Naive thymus-derived CD4-positive, alpha-beta T cell (primary cell): ENCODE measurements around the gene TMEM63B. TPM values are rescaled to one million over a fixed set of nuclear protein-coding genes. Genes with fewer than 3 reads are reported as not detected.
"Not testable (repeated sequence)": the region's sequence is repeated elsewhere in the genome, so short reads cannot be mapped to it uniquely, and the experiment has no call there.

Experiments used
- ATAC-seq: fragments of 150-1000 bp; cut with Tn5 transposase; 2 replicates; pipeline ENCODE4 v1.10.0; 2021; ENCODE audit warnings: mild to moderate bottlenecking, moderate library complexity
- CTCF ChIA-PET: fragments of 350-600 bp; sonication (Branson Sonifier 250); formaldehyde crosslinking; loops from one replicate; lab custom pipeline; 2021; ENCODE audit warnings: antibody characterized with exemption; lab: Charles Lee
- POLR2A ChIA-PET: fragments of 350-600 bp; sonication (Branson Sonifier 250); formaldehyde crosslinking; loops from one replicate; lab custom pipeline; 2021; ENCODE audit warnings: antibody characterized with exemption, inconsistent platforms; lab: Charles Lee
- DNase-seq, 9 donors: peaks; one replicate each; pipeline versions ENCODE4 v3.0.0 to v3.0.0-alpha.2; 2020 to 2022; ENCODE audit warnings: mixed read lengths in 1 of 9
- H3K27ac ChIP-seq: one replicate; pipeline ENCODE4 v1.7.0; 2013; ENCODE audit warnings: mild to moderate bottlenecking, low read depth, low read length, moderate library complexity
- H3K27me3 ChIP-seq, 2 donors: one replicate each; pipeline ENCODE4 v1.7.0; 2013; ENCODE audit warnings: low read length in 2 of 2, mild to moderate bottlenecking in 2 of 2, moderate library complexity in 2 of 2; ENCODE audit not compliant: control insufficient read depth in 2 of 2, insufficient read depth in 2 of 2
- H3K36me3 ChIP-seq, 3 experiments: 1 replicate in 2 of 3; 2 replicates in 1 of 3; pipeline ENCODE4 v1.7.0; 2013; ENCODE audit warnings: low read length in 3 of 3, mild to moderate bottlenecking in 3 of 3, moderate library complexity in 1 of 3; ENCODE audit not compliant: insufficient read depth in 3 of 3, control insufficient read depth in 2 of 3
- H3K4me1 ChIP-seq, 2 donors: one replicate each; pipeline ENCODE4 v1.7.0; 2013; ENCODE audit warnings: low read length in 2 of 2, mild to moderate bottlenecking in 2 of 2, moderate library complexity in 1 of 2; ENCODE audit not compliant: control insufficient read depth in 2 of 2, insufficient read depth in 2 of 2
- H3K4me3 ChIP-seq: 2 replicates; pipeline ENCODE4 v1.7.0; 2013; ENCODE audit warnings: mild to moderate bottlenecking, low read length
- H3K9me3 ChIP-seq, 3 experiments: 1 replicate in 2 of 3; 2 replicates in 1 of 3; pipeline ENCODE4 v1.7.0; 2013; ENCODE audit warnings: low read length in 3 of 3; ENCODE audit not compliant: control insufficient read depth in 2 of 3
- H3K27ac Mint-ChIP-seq, 9 donors: one replicate each; pipeline ENCODE4 v1.8.0; 2020 to 2022; ENCODE audit warnings: mixed read lengths in 9 of 9, mild to moderate bottlenecking in 8 of 9, moderate library complexity in 5 of 9, inconsistent platforms in 2 of 9
- H3K27me3 Mint-ChIP-seq, 5 donors: one replicate each; pipeline ENCODE4 v1.8.0; 2021 to 2022; ENCODE audit warnings: mixed read lengths in 5 of 5, mild to moderate bottlenecking in 1 of 5
- H3K36me3 Mint-ChIP-seq, 5 donors: one replicate each; pipeline ENCODE4 v1.8.0; 2020 to 2022; ENCODE audit warnings: mixed read lengths in 5 of 5, mild to moderate bottlenecking in 3 of 5, inconsistent platforms in 1 of 5
- H3K4me1 Mint-ChIP-seq, 7 donors: one replicate each; pipeline ENCODE4 v1.8.0; 2020 to 2022; ENCODE audit warnings: mixed read lengths in 7 of 7, mild to moderate bottlenecking in 3 of 7, inconsistent platforms in 1 of 7
- H3K4me3 Mint-ChIP-seq, 10 donors: one replicate each; pipeline ENCODE4 v1.8.0; 2020 to 2022; ENCODE audit warnings: mild to moderate bottlenecking in 10 of 10, mixed read lengths in 10 of 10, moderate library complexity in 6 of 10, inconsistent platforms in 2 of 10
- H3K9me3 Mint-ChIP-seq, 11 donors: one replicate each; pipeline ENCODE4 v1.8.0; 2020 to 2022; ENCODE audit warnings: mixed read lengths in 11 of 11, mild to moderate bottlenecking in 4 of 11, inconsistent platforms in 1 of 11, moderate library complexity in 1 of 11
- intact Hi-C, 2 donors: fragments of 100-400 bp; cut with micrococcal nuclease; formaldehyde crosslinking; loops; one replicate each; pipeline ENCODE4 v1.15.1; 2023
- polyA plus RNA-seq, 2 donors: library from polyadenylated mRNA; unstranded; fragments of 300-500 nt; fragmentation: Illumina TruSeq; gene quantifications; one replicate each; pipeline ENCODE4 v1.2.3, GENCODE V29; 2021
- total RNA-seq, 6 experiments: library from RNA in 5 of 6; stranded (reverse) in 5 of 6; gene quantifications; 1 replicate in 5 of 6; 2 replicates in 1 of 6; pipeline ENCODE4 v1.2.3 and lab custom pipeline; 2021 to 2026

The TMEM63B gene
- total and polyA plus RNA-seq, 7 experiments from 2014 or later, result 0.18 to 21.4 (median 16.2) TPM

DNA sequence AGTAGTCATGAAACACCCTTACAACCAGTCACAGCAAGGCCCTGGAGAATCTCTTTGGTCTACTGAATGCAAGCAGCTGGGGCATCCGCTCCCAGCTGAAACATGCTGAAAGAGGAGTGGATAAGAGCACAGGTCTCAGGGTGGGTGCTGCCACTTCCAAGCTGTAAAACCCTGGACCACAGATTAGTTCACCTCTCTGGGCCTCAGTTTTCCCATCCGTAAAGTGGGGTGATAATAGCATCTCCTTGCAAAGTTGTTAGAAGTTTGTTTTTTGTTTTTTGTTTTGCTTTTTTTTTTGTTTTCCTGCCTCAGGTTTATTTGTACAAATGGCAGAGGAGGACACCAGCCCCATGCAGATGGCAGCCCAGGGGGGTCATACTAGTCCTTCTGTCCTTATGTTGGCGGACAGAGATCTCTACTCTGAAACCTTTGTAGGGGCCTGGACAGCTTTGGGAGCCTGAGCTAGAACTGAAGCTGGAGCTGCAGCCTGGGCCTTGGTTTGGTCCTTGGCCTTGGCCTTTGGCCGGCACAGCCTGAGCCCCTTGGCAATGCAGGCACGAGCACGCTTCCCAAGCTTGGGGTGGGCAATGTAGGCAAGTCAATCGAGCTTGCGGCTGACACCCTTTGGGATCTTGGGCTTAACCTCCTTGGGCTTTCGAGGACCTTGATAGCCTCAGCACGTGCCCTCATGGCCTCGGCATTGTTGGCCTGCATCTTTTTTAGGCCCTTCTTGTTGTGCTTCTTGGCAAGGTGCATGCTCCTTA is 38.3 kb upstream of the TMEM63B start:
- no peak overlapping the region for H3K4me3 Mint-ChIP-seq
- ATAC-seq, result no peak
- H3K27ac Mint-ChIP-seq, result no peak overlapping the region
- Histone ChIP-seq H3K4me1 (no peaks in the 10 kb centered on the region), H3K9me3 (no peaks in the 10 kb centered on the region), H3K27me3 (no peaks in the 10 kb centered on the region), H3K4me3 (no peak overlapping the region), H3K27ac (no peak overlapping the region), H3K36me3 (no peaks in the 10 kb centered on the region)
- intact Hi-C loops, result no loop called here
- DNase-seq, result no peak
- POLR2A ChIA-PET, result no interaction called here
- CTCF ChIA-PET, result interaction anchor here (0.6 to 1.8 kb wide), 3 partner anchors 14 to 634 kb away, joined by 3 to 6 read pairs (median 3); no protein-coding TSS in a partner anchor
- H3K4me1 Mint-ChIP-seq, result peaks cover 0 to 3% (median 0%) of the 10 kb centered on the region in 7 donors
- peaks cover 0 to 6% (median 3%) of the 10 kb centered on the region in 5 donors for H3K36me3 Mint-ChIP-seq
- H3K9me3 Mint-ChIP-seq, result peaks cover 0 to 1% (median 0%) of the 10 kb centered on the region in 11 donors
- no peaks in the 10 kb centered on the region for H3K27me3 Mint-ChIP-seq

DNA sequence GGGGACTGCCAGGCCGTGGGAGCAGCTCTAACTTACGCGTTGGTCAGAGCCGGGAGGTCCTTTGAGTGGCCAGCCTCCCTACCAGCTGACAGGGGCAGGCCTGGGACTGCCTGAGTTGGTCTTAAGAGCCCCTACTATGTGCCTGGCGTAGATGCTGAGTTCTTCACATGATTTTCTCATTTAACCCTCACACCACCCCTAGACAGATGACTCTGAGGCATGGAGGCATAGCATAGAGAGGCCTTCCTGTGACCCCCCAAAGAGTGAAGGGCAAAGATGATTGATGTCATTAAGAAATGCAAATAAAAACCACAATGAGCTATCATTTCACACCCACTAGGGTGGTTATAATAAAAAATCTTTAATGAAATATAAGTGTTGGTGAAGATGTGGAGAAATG is 36.9 kb upstream of the TMEM63B start:
- Histone ChIP-seq H3K27me3 (no peaks in the 10 kb centered on the region), H3K27ac (no peak overlapping the region), H3K9me3 (no peaks in the 10 kb centered on the region), H3K4me3 (no peak overlapping the region), H3K36me3 (peaks cover 0 to 2% (median 0%) of the 10 kb centered on the region in 3 experiments), H3K4me1 (no peaks in the 10 kb centered on the region)
- DNase-seq, result no peak
- peaks cover 0 to 11% (median 3%) of the 10 kb centered on the region in 5 donors for H3K36me3 Mint-ChIP-seq
- H3K27me3 Mint-ChIP-seq, result no peaks in the 10 kb centered on the region
- intact Hi-C loops, result no loop called here
- no peak for ATAC-seq
- peaks cover 0 to 3% (median 0%) of the 10 kb centered on the region in 7 donors for H3K4me1 Mint-ChIP-seq
- H3K27ac Mint-ChIP-seq, result no peak overlapping the region
- ChIA-PET POLR2A (no interaction called here), CTCF (interaction anchor here (0.6 to 1.8 kb wide), 2 partner anchors 15 to 490 kb away, joined by 3 to 6 read pairs; no protein-coding TSS in a partner anchor)
- no peak overlapping the region for H3K4me3 Mint-ChIP-seq
- H3K9me3 Mint-ChIP-seq, result peaks cover 0 to 1% (median 0%) of the 10 kb centered on the region in 11 donors

DNA sequence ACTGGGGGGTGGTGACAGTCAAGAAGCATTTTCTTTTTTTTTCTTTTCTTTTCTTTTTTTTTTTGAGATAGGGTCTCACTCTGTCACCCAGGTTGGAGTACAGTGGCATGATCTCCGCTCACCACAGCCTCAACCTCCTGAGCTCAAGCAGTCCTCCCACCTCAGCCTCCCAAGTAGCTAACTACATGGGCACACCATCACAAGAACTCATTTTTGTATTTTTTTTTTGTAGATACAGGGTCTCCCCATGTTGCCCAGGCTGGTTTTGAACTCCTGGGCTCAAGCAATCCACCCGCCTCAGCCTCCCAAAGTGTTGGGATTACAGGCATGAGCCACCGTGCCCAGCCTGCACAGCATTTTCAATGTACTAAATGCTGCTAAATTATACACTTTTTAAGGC is 36.0 kb upstream of the TMEM63B start:
- H3K27me3 ChIP-seq, ATAC-seq, CTCF ChIA-PET, H3K4me3 Mint-ChIP-seq, H3K36me3 ChIP-seq, H3K27ac ChIP-seq, H3K4me3 ChIP-seq, H3K4me1 Mint-ChIP-seq, H3K4me1 ChIP-seq, H3K27me3 Mint-ChIP-seq, POLR2A ChIA-PET, H3K9me3 ChIP-seq, DNase-seq, intact Hi-C loops, H3K9me3 Mint-ChIP-seq: not testable (repeated sequence)
- H3K36me3 Mint-ChIP-seq, result peaks cover 0 to 11% (median 3%) of the 10 kb centered on the region in 5 donors
- peak overlapping the region in 2 of 9 donors; percentile 13 to 33 for H3K27ac Mint-ChIP-seq

DNA sequence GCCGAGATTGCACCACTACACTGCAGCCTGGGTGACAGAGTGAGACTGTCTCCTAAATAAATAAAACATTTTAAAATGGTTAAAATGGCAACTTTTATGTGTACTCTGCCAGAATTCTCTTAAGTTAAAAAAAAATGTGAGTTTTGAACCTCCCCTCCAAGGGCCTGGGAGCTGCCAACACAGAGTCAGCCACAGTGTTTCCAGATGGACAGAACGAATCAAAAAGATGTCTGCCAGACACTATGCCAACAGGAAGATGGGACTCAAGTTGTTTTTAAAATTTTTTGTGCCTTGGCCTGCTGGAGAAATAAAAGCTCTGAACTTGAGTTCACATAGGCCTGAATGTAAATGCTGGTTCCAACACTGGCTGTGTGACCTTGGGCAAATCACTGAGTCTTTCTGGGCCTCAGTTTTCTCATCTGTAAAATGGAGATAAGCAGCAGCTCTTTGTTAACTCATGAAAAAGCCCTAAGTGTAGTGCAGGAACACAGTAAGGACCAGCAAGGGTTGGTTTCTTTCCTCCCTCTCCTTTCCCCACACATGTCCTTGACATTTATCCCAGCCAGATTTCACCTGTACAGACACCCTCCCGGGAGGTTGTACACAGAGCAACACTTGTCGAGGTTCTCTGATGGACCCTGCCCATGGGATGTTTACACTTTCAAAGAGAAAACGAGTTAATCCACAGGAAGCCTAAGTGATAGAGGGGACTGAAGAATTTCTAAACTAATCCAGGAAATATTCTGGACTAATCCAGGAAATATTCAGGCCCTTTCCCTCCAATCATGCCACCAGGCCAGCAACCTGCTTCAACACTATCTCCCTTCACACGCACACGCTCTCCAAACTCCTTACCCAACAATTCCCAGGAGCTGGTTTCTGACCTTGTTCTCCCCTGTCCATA is 35.1 kb upstream of the TMEM63B start:
- Mint-ChIP-seq H3K9me3 (peaks cover 0 to 1% (median 0%) of the 10 kb centered on the region in 11 donors), H3K27ac (peak overlapping the region in 1 of 9 donors; percentile 12), H3K4me1 (peaks cover 0 to 6% (median 0%) of the 10 kb centered on the region in 7 donors), H3K36me3 (peaks cover 0 to 11% (median 3%) of the 10 kb centered on the region in 5 donors), H3K27me3 (no peaks in the 10 kb centered on the region), H3K4me3 (no peak overlapping the region)
- ChIA-PET POLR2A (interaction anchor here (0.7 kb wide), 1 partner anchor 101 kb away, joined by 3 read pairs; no protein-coding TSS in a partner anchor), CTCF (interaction anchor here (0.6 kb wide), 1 partner anchor 162 kb away, joined by 3 read pairs; no protein-coding TSS in a partner anchor)
- Histone ChIP-seq H3K4me3 (no peak overlapping the region), H3K9me3 (no peaks in the 10 kb centered on the region), H3K27ac (no peak overlapping the region), H3K4me1 (no peaks in the 10 kb centered on the region), H3K27me3 (no peaks in the 10 kb centered on the region), H3K36me3 (peaks cover 0 to 2% (median 0%) of the 10 kb centered on the region in 3 experiments)
- intact Hi-C loops, result no loop called here
- no peak for ATAC-seq
- DNase-seq, result no peak

DNA sequence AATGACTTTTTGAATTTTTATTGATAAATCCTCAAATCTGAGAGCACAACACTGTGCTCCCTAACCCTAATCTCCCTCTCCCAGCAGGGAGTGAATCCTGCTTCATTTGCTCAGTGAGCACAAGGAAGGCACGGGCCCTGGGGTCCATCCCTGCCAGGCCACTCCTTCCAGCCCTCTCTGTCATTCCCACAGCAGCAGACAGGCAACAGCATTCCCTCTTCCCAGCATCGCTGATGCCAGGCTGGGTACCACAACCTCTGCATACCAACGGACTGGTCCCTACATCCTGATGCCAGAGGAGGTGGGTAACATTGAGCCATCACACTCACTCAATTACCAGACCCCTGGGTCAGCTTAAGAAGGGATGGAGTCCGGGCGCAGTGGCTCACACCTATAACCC is 34.3 kb upstream of the TMEM63B start:
- Histone ChIP-seq H3K36me3 (peaks cover 0 to 2% (median 0%) of the 10 kb centered on the region in 3 experiments), H3K4me1 (no peaks in the 10 kb centered on the region), H3K27ac (no peak overlapping the region), H3K4me3 (no peak overlapping the region), H3K27me3 (no peaks in the 10 kb centered on the region), H3K9me3 (no peaks in the 10 kb centered on the region)
- Mint-ChIP-seq H3K27me3 (no peaks in the 10 kb centered on the region), H3K27ac (no peak overlapping the region), H3K36me3 (peaks cover 0 to 11% (median 3%) of the 10 kb centered on the region in 5 donors), H3K9me3 (peaks cover 0 to 1% (median 0%) of the 10 kb centered on the region in 11 donors), H3K4me3 (no peak overlapping the region), H3K4me1 (peaks cover 0 to 10% (median 0%) of the 10 kb centered on the region in 7 donors)
- POLR2A ChIA-PET, result no interaction called here
- no peak for ATAC-seq
- DNase-seq, result no peak
- CTCF ChIA-PET, result interaction anchor here (0.6 kb wide), 1 partner anchor 144 kb away, joined by 3 read pairs; no protein-coding TSS in a partner anchor
- intact Hi-C loops, result no loop called here

DNA sequence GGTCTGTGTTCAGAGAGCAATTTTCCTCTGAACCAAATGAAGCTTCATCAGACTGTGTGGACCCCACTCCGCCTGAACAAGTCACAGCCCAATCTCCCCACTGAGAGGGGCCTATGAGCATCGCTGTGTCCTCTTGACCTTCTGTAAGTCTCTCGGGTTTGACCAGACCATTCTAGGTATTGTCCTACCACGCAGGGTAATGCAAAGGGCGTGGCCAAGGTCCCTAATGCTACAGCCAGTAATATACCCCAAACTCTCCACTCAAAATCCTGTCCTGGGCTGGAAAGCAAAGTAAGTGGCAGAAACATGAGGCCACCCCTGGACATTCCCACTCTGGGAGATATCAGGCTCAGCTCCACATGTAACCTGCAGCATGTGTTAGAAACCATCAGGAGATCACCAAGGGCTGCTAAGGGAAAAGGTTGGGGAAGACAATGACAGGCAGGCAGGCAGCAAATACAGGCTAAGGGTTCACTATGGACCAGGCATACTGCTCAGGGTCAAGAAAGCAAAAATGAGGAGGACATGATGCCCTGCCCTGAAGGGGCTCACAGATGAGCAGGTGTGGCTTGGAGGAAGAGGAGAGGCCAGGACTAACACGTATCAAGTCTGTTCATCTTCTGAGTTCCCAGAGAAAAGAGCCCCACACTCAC is 33.5 kb upstream of the TMEM63B start:
- ChIA-PET POLR2A (no interaction called here), CTCF (interaction anchor here (0.6 to 0.7 kb wide), 2 partner anchors 55 to 143 kb away, joined by 3 to 4 read pairs; no protein-coding TSS in a partner anchor)
- H3K27ac Mint-ChIP-seq, result no peak overlapping the region
- intact Hi-C loops, result no loop called here
- no peak for ATAC-seq
- Histone ChIP-seq H3K27me3 (no peaks in the 10 kb centered on the region), H3K36me3 (peaks cover 0 to 2% (median 0%) of the 10 kb centered on the region in 3 experiments), H3K4me1 (no peaks in the 10 kb centered on the region), H3K4me3 (no peak overlapping the region), H3K27ac (no peak overlapping the region), H3K9me3 (no peaks in the 10 kb centered on the region)
- H3K4me3 Mint-ChIP-seq, result no peak overlapping the region
- peaks cover 0 to 10% (median 0%) of the 10 kb centered on the region in 7 donors for H3K4me1 Mint-ChIP-seq
- no peak for DNase-seq
- peaks cover 0 to 1% (median 0%) of the 10 kb centered on the region in 11 donors for H3K9me3 Mint-ChIP-seq
- H3K36me3 Mint-ChIP-seq, result peaks cover 0 to 11% (median 3%) of the 10 kb centered on the region in 5 donors
- H3K27me3 Mint-ChIP-seq, result no peaks in the 10 kb centered on the region
